OCI-LY7 (cell line): ENCODE data around the gene PLA2G2D. TPM values are rescaled to one million over a fixed set of nuclear protein-coding genes. Genes with fewer than 3 reads are reported as not detected.

Experiments used
- BruUV-seq: library from RNA; stranded (reverse); fragments of 400-500 nt; replicated peaks from 2 replicates; lab custom pipeline; 2021; lab: Mats Ljungman, UMichigan
- CTCF ChIA-PET: fragments of 300-600 bp; sonication (Branson Sonifier 250); formaldehyde crosslinking; loops from one replicate; lab custom pipeline; 2022; ENCODE audit warnings: antibody characterized with exemption; ENCODE audit not compliant: unreplicated experiment; lab: Charles Lee
- POLR2A ChIA-PET: fragments of 300-600 bp; sonication (Branson Sonifier 250); formaldehyde crosslinking; loops from one replicate; lab custom pipeline; 2022; ENCODE audit warnings: antibody characterized with exemption; lab: Charles Lee
- DNase-seq: peaks from one replicate; pipeline ENCODE4 v3.0.0-alpha.2; 2015; ENCODE audit warnings: low spot score
- H2AFZ ChIP-seq: fragments of 200-600 bp; sonication (generic), shearing (Covaris generic); 2 replicates; pipeline ENCODE4 v1.6.1; 2014; ENCODE audit warnings: mild to moderate bottlenecking, antibody characterized with exemption, low read length, moderate library complexity
- H3K27ac ChIP-seq: fragments of 200-600 bp; sonication (generic); 2 replicates; pipeline ENCODE4 v1.5.1; 2014; ENCODE audit warnings: mixed run types, low read depth, mild to moderate bottlenecking, moderate library complexity, low read length, inconsistent platforms; ENCODE audit not compliant: poor library complexity, severe bottlenecking
- H3K36me3 ChIP-seq: fragments of 200-600 bp; sonication (generic); 2 replicates; pipeline ENCODE4 v1.6.1; 2014; ENCODE audit warnings: mild to moderate bottlenecking, antibody characterized with exemption, low read length, moderate library complexity, mixed read lengths; ENCODE audit not compliant: insufficient read depth
- H3K4me1 ChIP-seq: fragments of 200-600 bp; sonication (generic); 2 replicates; pipeline ENCODE4 v1.5.1; 2014; ENCODE audit warnings: mild to moderate bottlenecking, low read length; ENCODE audit not compliant: insufficient read depth, poor library complexity, severe bottlenecking
- H3K4me2 ChIP-seq: fragments of 200-600 bp; sonication (generic); 2 replicates; pipeline ENCODE4 v1.6.1; 2014; ENCODE audit warnings: mild to moderate bottlenecking, low read length
- H3K4me3 ChIP-seq: fragments of 200-600 bp; sonication (generic); 2 replicates; pipeline ENCODE4 v1.5.1; 2014; ENCODE audit warnings: mild to moderate bottlenecking, low read depth, low read length; ENCODE audit not compliant: poor library complexity, severe bottlenecking
- H3K79me2 ChIP-seq: fragments of 200-600 bp; sonication (generic); 2 replicates; pipeline ENCODE4 v1.6.1; 2016; ENCODE audit warnings: low read depth, mild to moderate bottlenecking, low read length, moderate library complexity, mixed read lengths; ENCODE audit not compliant: insufficient read depth
- H3K9me2 ChIP-seq: fragments of 200-600 bp; sonication (generic); 2 replicates; pipeline ENCODE4 v1.6.1; 2016; ENCODE audit warnings: mild to moderate bottlenecking, low read length, mixed read lengths; ENCODE audit not compliant: insufficient read depth
- H3K9me3 ChIP-seq: fragments of 200-600 bp; sonication (generic); 2 replicates; pipeline ENCODE4 v1.6.1; 2014; ENCODE audit warnings: mild to moderate bottlenecking, mixed run types, low read length, mixed read lengths
- H4K20me1 ChIP-seq: fragments of 200-600 bp; sonication (generic); 2 replicates; pipeline ENCODE4 v1.6.1; 2014; ENCODE audit warnings: mild to moderate bottlenecking, antibody characterized with exemption, low read length, moderate library complexity, mixed read lengths; ENCODE audit not compliant: insufficient read depth
- CTCF ChIP-seq: fragments of 200-600 bp; sonication (generic); conservative IDR thresholded peaks from 2 replicates; pipeline ENCODE4 v1.5.1; 2014; ENCODE audit warnings: mild to moderate bottlenecking, antibody characterized with exemption, low read length, moderate library complexity, mixed read lengths
- EZH2phosphoT487 ChIP-seq: fragments of 200-600 bp; sonication (generic); IDR thresholded peaks from 2 replicates; pipeline ENCODE4 v1.6.1; 2018; ENCODE audit warnings: low read depth, borderline replicate concordance, mild to moderate bottlenecking, mixed run types, antibody characterized with exemption, low read length, moderate library complexity, mixed read lengths
- intact Hi-C: fragments of 100-400 bp; cut with micrococcal nuclease; formaldehyde crosslinking; loops from one replicate; pipeline ENCODE4 v1.10.0; 2022; ENCODE audit not compliant: unreplicated experiment
- total RNA-seq, 2 experiments: library from RNA; depleted of rRNA in 1 of 2; stranded (reverse); fragments of >200 nt in 1 of 2; shearing (Covaris generic) in 1 of 2; gene quantifications; 2 replicates each; pipeline ENCODE4 v1.2.3, GENCODE V29; 2014 to 2022

Gene PLA2G2D
- total RNA-seq, 2 experiments from 2014 or later, result not detected

DNA sequence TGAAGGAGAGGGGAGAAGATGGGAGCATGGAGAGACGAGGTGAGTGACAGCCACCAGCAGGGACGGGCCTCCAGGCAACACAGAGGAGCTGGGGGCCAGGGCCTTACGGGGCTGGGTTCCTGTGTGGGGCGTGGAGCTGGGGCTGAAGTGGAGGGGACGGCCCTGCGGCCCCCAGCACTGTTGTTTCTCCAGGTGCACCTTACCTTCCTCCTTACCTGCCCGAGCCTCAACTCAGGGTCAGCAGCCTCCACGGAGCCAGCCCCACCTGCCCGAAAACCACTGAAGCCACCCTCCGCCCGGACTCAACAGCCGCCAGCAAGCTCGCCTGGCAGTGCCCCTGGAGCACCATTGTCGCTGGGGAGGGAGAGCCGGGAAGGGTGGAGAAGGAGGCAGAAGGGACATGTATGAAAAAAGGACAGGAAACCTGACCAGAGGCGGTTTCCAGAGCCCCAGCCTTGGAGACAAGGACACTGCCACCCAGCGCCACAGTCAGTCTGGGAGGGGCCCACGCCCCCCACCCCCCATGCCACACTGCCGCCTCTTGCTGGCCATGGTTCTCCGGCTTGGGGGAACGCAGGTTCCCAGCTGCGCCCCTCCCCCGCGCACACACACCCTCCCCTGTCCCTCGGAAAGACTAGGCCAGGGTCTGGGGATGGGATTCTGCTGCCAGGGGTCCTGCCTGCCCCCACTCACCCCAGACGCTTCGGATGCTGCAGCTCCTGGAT, 30.4 kb upstream of the PLA2G2D start:
- H3K36me3 ChIP-seq, result no peaks in the 10 kb centered on the region
- DNase-seq, result no peak
- ChIA-PET CTCF (no interaction called here), POLR2A (no interaction called here)
- H3K27ac ChIP-seq, result no peak overlapping the region
- no peaks in the 10 kb centered on the region for H3K9me3 ChIP-seq
- intact Hi-C loops, result no loop called here
- H3K4me3 ChIP-seq, result no peak overlapping the region
- H4K20me1 ChIP-seq, result no peaks in the 10 kb centered on the region
- H3K9me2 ChIP-seq, result no peaks in the 10 kb centered on the region
- no peak overlapping the region for H2AFZ ChIP-seq
- TF ChIP-seq EZH2phosphoT487, result no peak
- H3K79me2 ChIP-seq, result no peaks in the 10 kb centered on the region
- no TSS peak for BruUV-seq
- H3K4me2 ChIP-seq, result no peak overlapping the region
- H3K4me1 ChIP-seq, result peaks cover 5% of the 10 kb centered on the region

- Histone ChIP-seq H3K9me3 (no peaks in the 10 kb centered on the region), H3K4me2 (no peak overlapping the region), H4K20me1 (no peaks in the 10 kb centered on the region), H3K27ac (no peak overlapping the region), H3K4me1 (peaks cover 5% of the 10 kb centered on the region), H3K36me3 (no peaks in the 10 kb centered on the region), H3K4me3 (no peak overlapping the region), H2AFZ (no peak overlapping the region), H3K9me2 (no peaks in the 10 kb centered on the region), H3K79me2 (no peaks in the 10 kb centered on the region)
- ChIA-PET CTCF (no interaction called here), POLR2A (no interaction called here)
- no TSS peak for BruUV-seq
- intact Hi-C loops, result no loop called here
- TF ChIP-seq EZH2phosphoT487 (no peak), CTCF (no peak)
- DNase-seq, result no peak
These were observed 29.5 kb upstream of the PLA2G2D start for GRCh38 chr1:20148571-20149500.

GRCh38 chr1:20147846-20148570, 28.7 kb upstream of the PLA2G2D start:
- no TSS peak for BruUV-seq
- Histone ChIP-seq H3K9me2 (no peaks in the 10 kb centered on the region), H3K4me1 (peaks cover 5% of the 10 kb centered on the region), H2AFZ (no peak overlapping the region), H3K79me2 (no peaks in the 10 kb centered on the region), H3K36me3 (no peaks in the 10 kb centered on the region), H3K9me3 (no peaks in the 10 kb centered on the region), H3K4me3 (no peak overlapping the region), H3K27ac (no peak overlapping the region), H4K20me1 (no peaks in the 10 kb centered on the region), H3K4me2 (no peak overlapping the region)
- no peak for DNase-seq
- intact Hi-C loops, result no loop called here
- no peak for TF ChIP-seq CTCF
- TF ChIP-seq EZH2phosphoT487, result no peak
- CTCF ChIA-PET, result no interaction called here
- POLR2A ChIA-PET, result interaction anchor here (0.8 kb wide), 1 partner anchor 36 kb away, joined by 3 read pairs; no protein-coding TSS in a partner anchor
